Ascending aorta (tissue), 2 donors: ENCODE measurements around the gene CCL19. TPM values are rescaled to one million over a fixed set of nuclear protein-coding genes. Genes with fewer than 3 reads are reported as not detected.

ENCODE experiments used
- DNase-seq, 2 donors: peaks; one replicate each; pipeline ENCODE4 v3.0.0-alpha.2; 2019; ENCODE audit warnings: low spot score in 2 of 2
- H3K27ac ChIP-seq, 2 donors: fragments of 200-600 bp; sonication (generic); one replicate each; pipeline ENCODE4 v1.5.1; 2016 to 2017; ENCODE audit warnings: mild to moderate bottlenecking in 1 of 2
- H3K27me3 ChIP-seq: fragments of 200-600 bp; sonication (generic); one replicate; pipeline ENCODE4 v1.5.1; 2017
- H3K36me3 ChIP-seq, 2 donors: fragments of 200-600 bp; sonication (generic); one replicate each; pipeline ENCODE4 v1.5.1; 2016
- H3K4me1 ChIP-seq, 2 donors: fragments of 200-600 bp; sonication (generic); one replicate each; pipeline ENCODE4 v1.5.1; 2016 to 2017; ENCODE audit warnings: mild to moderate bottlenecking in 1 of 2
- H3K4me3 ChIP-seq, 2 donors: fragments of 200-600 bp; sonication (generic); one replicate each; pipeline ENCODE4 v1.5.1; 2016 to 2017; ENCODE audit warnings: mild to moderate bottlenecking in 1 of 2
- H3K9me3 ChIP-seq, 2 donors: fragments of 200-600 bp; sonication (generic); one replicate each; pipeline ENCODE4 v1.5.1; 2016
- intact Hi-C: fragments of 100-400 bp; cut with DNase I; formaldehyde crosslinking; loops from one replicate; pipeline ENCODE4 v1.15.1; 2023
- total RNA-seq: library from RNA; depleted of rRNA; stranded (reverse); fragments of >200 nt; gene quantifications from one replicate; pipeline ENCODE4 v1.1.0, GENCODE V29; 2016
- TF ChIP-seq, protein P1 (sequence below), 3 experiments: fragments of 200-600 bp in 2 of 3; fragments of 450-650 bp in 1 of 3; sonication (generic) in 2 of 3; IDR thresholded peaks; one replicate each; pipeline ENCODE4 v1.5.1; 2016 to 2019; ENCODE audit warnings: antibody characterized with exemption in 3 of 3, mild to moderate bottlenecking in 1 of 3, moderate library complexity in 1 of 3

Gene CCL19
- total RNA-seq, 1 donor from 2014 or later: 17.7 TPM

DNA sequence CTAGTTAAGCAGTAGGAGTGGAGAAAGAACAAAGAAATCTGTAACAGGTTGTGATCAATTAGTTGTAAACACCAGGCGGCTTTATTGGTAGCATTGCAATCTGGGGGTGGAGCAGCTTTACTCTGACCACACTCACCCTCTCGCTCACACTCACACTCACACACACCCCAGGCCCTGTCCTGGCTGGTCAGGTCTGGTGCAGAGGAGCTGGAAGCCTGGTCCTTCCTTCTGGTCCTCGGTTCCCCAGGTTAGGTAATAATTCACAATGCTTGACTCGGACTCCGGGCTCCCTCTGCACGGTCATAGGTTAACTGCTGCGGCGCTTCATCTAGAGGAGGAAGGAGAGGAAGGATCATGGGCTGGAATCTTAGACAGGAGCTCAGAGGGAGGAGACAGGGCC is 1.6 kb downstream of the CCL19 start:
- Histone ChIP-seq H3K9me3 (no peaks in the 10 kb centered on the region), H3K27me3 (no peaks in the 10 kb centered on the region), H3K27ac (no peak overlapping the region), H3K4me1 (no peaks in the 10 kb centered on the region), H3K36me3 (no peaks in the 10 kb centered on the region), H3K4me3 (no peak overlapping the region)
- no peak for DNase-seq
- intact Hi-C loops: no loop called here
- TF ChIP-seq, protein P1, sequence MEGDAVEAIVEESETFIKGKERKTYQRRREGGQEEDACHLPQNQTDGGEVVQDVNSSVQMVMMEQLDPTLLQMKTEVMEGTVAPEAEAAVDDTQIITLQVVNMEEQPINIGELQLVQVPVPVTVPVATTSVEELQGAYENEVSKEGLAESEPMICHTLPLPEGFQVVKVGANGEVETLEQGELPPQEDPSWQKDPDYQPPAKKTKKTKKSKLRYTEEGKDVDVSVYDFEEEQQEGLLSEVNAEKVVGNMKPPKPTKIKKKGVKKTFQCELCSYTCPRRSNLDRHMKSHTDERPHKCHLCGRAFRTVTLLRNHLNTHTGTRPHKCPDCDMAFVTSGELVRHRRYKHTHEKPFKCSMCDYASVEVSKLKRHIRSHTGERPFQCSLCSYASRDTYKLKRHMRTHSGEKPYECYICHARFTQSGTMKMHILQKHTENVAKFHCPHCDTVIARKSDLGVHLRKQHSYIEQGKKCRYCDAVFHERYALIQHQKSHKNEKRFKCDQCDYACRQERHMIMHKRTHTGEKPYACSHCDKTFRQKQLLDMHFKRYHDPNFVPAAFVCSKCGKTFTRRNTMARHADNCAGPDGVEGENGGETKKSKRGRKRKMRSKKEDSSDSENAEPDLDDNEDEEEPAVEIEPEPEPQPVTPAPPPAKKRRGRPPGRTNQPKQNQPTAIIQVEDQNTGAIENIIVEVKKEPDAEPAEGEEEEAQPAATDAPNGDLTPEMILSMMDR (IDR thresholded peaks at IDR 0.05): no peak

DNA sequence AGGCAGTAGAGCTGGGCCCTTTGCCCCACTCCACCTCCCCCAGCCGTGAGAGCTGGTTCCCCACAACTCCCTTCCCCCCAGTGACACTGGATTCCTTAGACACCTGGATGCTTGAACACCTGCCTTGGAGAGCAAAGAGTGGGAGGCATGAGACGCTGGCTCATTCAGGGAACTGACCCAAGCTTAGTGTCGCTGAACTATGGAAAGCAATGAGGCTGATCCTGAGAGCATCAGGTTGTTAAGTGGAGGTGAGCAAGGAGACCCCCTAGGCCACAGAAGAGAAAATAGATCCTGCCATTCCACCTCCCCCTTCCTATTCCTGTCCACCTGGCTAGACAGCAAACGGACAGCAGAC is 2.0 kb downstream of the CCL19 start:
- no peaks in the 10 kb centered on the region for H3K36me3 ChIP-seq
- no peak overlapping the region for H3K27ac ChIP-seq
- TF ChIP-seq, protein P1 (IDR thresholded peaks at IDR 0.05): no peak
- H3K4me1 ChIP-seq: no peaks in the 10 kb centered on the region
- no peaks in the 10 kb centered on the region for H3K27me3 ChIP-seq
- intact Hi-C loops: no loop called here
- no peak for DNase-seq
- H3K4me3 ChIP-seq: no peak overlapping the region
- H3K9me3 ChIP-seq: no peaks in the 10 kb centered on the region

DNA sequence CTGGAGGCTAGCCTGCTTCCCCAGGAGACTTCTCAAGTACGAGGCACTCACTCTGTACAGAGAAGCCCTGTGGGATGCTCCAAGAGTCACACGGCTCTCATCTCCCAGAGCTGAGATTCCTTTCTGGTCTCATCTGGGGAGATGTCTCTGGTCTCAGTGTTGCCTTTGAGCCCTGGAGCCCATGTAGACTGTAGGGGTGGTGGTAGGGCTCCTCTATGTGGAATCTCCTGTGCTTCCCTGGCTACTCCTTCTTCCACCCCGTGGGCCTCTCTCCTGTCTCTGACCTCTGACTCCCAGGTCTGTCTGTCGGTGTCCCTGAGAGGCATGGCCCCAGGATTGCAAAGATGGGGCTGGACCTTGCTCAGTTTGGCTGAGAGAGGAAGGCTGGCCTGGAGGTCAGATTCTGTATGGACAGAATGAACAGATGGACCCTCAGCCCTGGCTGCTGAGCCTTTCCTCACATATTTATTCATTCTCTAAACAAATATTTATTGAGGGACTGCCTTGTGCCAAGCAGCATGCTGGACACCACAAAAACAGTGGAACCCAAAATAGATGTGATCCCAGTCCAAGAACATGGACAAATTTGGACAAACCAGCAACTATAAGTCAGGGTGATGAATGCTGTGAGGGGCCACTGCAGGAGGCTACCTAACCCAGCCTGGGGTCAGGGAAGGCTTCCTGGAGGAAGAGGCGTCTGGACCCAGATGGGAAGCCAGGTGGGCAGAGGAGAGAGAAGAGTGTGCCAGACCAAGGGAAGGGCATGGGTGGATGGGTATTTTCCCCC is 2.6 kb downstream of the CCL19 start:
- DNase-seq: no peak
- intact Hi-C loops: no loop called here
- H3K4me3 ChIP-seq: no peak overlapping the region

DNA sequence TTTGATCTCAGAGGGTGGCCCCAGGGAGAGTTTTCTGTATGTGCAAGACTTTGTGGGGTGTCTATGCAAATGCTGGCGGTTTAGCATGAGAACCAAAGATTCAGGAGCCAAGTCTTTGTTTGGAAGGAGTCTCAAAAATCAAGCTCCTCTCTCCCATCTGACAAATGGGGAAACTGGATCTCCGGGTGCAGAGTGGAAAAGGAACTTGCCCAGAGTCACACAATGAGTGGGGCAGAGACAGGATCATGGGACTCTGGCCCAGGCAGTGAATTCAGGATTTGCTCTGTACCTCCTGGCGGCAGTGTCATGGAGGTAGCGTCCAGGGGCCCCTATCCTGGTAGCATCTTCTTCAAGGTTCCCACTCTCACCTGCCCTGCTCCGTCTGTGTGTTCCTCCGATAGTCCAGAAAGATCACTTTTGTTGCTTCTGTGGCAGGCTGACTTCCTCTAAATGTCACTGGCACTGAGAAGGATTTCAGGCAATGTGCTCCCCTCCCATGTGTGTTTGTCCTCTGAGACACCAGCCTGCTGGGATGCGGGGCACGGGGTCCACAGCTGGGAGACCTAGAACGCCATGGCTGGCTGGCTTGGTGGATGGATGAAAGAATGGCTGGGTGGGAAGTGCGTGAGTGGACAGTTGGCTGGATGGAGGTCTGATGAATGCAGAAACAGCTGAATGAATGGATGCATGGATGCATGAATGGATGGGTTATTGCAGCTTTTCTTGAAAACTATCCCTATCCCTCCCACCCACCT is 3.6 kb downstream of the CCL19 start:
- no peaks in the 10 kb centered on the region for H3K36me3 ChIP-seq
- no peaks in the 10 kb centered on the region for H3K27me3 ChIP-seq
- intact Hi-C loops: no loop called here
- H3K4me3 ChIP-seq: no peak overlapping the region
- no peak overlapping the region for H3K27ac ChIP-seq
- H3K4me1 ChIP-seq: no peaks in the 10 kb centered on the region
- DNase-seq: no peak
- no peaks in the 10 kb centered on the region for H3K9me3 ChIP-seq
- TF ChIP-seq, protein P1 (IDR thresholded peaks at IDR 0.05): no peak

More for the DNA sequence above, 2.6 kb downstream of the CCL19 start:
- no peaks in the 10 kb centered on the region for H3K4me1 ChIP-seq
- H3K27ac ChIP-seq: no peak overlapping the region
- TF ChIP-seq, protein P1 (IDR thresholded peaks at IDR 0.05): no peak
- H3K9me3 ChIP-seq: no peaks in the 10 kb centered on the region
- H3K36me3 ChIP-seq: no peaks in the 10 kb centered on the region
- no peaks in the 10 kb centered on the region for H3K27me3 ChIP-seq

DNA sequence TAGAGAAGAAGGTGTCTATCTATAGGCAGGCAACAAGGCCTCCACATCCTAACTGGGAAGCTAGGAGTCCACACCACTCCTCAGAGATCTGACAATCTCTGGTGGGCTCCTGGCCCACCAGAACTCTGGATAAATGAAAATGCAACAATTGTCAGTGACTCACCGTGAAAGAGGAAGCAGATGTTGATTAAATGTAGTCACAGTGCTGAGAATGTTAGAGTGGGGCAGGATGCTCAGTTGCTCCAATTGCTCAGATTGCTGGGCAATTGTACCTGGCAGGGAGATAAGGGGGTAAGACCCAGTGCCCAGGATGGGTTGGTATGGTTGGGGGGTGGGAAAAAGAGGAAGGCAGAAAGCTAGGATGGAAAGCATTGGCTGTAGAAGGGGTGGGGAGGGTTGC is 4.3 kb downstream of the CCL19 start:
- no peak for DNase-seq
- Histone ChIP-seq H3K36me3 (no peaks in the 10 kb centered on the region), H3K4me1 (no peaks in the 10 kb centered on the region), H3K9me3 (no peaks in the 10 kb centered on the region), H3K27ac (no peak overlapping the region), H3K27me3 (no peaks in the 10 kb centered on the region), H3K4me3 (no peak overlapping the region)
- TF ChIP-seq, protein P1 (IDR thresholded peaks at IDR 0.05): no peak
- intact Hi-C loops: no loop called here
